Erythroblast (primary cell): ENCODE data around the gene LRCH3.

ENCODE experiments used
- GATA1 ChIP-seq: IDR thresholded peaks from 2 replicates; pipeline ENCODE4 v1.6.1; 2011; ENCODE audit warnings: low read depth, mild to moderate bottlenecking, control low read depth, low read length, moderate library complexity
- POLR2A ChIP-seq: IDR thresholded peaks from 2 replicates; pipeline ENCODE4 v1.6.1; 2011; ENCODE audit warnings: mild to moderate bottlenecking, low read length

GRCh38 chr3:197901626-197902025 is 110.6 kb downstream of the LRCH3 start:
- TF ChIP-seq POLR2A (no peak), GATA1 (no peak)
